Measurements from ENCODE around the gene DDAH2.

The DDAH2 gene

DNA sequence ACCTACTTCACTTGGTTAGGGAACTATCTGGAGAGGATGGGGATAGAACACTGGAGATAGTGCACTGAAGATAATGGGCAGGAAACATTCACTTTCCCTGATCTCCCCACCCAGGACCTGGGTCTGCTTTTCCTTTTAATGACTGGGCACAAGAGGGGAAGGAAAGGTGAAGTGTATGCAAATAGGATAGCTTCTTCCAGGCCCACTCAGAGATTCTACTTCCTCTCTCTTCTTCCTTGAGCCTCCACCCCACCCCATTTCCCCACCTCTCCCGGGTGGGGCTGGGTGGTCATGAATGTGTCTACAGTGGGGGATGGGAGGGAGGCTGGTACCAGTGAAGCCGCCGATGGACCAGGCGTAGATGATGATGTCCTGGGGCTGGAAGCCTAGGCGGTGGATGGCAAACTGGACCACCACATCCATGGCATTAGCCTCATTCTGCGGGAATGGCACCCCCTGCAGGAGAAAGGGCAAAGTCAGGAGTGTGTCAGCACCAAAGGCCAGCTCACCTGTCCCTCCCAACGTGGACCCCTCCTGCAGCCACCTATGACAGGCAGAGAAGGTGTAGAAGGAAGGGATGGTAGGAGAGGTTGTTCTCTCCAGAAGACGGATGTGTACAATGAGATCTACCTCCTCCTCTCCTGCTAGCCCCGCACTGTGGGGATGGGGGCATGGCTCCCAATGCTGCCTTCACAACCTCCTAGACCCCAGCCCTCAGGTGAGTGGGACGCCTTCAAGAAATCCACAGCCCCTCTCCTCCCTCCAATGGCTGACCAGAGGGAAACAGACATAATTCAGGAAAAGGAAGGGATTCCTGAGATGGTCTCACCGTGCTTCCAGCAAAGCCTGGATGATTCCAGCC lies 39.6 kb downstream of the DDAH2 start:
- DNase-seq (ENCODE audit: low read depth in 2 of 2): no peak

DNA sequence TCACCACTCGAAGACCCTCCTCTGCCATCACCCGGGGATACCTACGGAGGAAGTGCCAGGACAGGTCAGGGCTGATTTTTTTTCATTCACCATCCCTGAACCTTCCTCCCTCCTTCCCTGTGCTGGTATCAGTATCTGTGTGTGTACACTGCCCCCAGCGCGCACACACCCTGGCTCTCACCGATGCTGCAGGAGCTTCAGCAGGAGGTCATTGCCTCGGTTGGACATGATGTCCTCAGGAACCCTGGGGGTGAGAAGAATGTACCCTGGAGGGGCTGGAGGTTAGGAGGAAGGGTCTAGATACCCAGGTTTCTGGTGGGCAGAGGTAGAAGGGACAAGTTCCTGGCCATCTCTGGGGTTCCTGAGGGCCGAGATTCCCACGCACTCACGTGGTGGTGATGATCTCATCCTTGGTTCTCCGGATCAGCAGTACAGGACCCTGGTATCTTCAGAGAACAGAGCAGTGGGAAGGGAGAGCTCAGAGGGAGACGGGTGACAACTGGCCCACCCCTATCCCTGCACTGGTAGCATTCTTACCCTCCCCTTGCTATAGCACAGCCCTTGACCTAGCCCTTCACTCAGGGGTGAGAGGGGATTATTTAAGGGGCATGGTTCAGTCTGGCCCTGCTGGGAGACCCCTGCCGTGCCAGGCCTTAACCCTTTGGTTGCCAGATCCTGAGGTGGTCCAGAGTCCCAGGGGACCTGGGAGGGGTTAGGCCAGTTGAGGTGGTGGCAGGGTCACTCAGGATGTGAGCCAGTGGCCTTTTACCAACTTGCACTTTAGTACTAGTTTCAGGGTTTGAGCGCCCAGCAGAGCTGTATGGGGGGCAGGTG lies 41.0 kb downstream of the DDAH2 start:
- DNase-seq (ENCODE audit: low read depth in 2 of 2): no peak

DNA sequence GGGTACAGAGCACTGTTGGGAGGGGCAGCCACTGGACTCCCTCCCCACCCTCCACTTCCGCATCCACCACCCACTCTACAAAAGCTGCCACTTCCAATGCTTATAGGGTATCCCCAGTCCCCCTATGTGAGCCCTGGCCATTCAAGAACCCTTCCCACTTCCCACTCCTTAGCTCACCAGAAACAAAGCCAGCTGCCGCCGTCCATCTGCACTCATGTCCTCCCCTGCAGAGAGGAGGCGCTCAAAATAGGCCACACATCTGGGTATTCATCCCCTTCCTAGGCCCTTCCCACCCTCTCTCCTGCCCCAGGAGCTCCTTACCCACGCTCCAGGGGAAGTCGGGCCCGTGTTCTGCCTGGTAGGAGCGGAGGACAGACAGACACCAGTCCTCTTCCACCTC lies 41.8 kb downstream of the DDAH2 start:
- DNase-seq (ENCODE audit: low read depth in 2 of 2): no peak

DNA sequence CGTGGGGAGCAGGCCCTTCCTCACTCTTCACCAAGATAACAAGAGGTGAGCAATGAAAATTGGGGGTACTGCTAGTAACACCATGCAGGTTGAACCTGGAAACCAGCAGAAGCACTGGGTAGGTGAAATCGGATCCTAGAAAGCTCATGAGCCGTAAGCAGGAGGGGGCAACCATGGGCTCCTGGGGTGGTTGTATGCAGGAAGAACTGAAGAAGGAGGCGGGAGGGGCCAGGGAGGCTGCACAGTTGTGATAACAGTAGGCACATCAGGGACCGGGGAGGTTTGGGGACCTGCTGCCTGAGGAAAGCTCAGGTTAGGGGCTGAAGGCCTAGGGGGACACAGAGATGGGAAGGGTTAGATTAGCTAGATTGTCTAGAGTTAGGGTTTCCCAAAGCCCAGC lies 42.6 kb downstream of the DDAH2 start:
- DNase-seq (ENCODE audit: low read depth in 2 of 2): no peak

DNA sequence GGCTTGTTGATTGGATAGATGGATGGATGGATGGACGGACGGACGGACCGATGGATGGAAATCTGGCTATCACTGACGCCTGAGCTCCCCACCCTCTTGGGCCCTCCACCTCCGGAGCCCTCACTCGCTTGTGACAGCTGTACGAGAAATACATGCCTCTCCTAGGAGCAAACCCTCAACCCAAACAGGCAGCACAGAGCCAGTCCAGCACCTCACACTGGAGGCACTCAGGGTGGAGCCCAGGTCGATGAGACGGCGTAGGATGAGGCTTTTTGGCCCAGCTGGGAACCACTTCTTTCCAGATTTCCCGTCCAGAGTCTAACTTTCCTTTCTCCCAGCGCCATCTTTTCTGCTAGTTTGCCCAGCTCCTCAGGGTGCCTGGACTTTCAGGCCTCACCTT lies 45.5 kb downstream of the DDAH2 start:
- no peak for DNase-seq (ENCODE audit: low read depth in 2 of 2)

DNA sequence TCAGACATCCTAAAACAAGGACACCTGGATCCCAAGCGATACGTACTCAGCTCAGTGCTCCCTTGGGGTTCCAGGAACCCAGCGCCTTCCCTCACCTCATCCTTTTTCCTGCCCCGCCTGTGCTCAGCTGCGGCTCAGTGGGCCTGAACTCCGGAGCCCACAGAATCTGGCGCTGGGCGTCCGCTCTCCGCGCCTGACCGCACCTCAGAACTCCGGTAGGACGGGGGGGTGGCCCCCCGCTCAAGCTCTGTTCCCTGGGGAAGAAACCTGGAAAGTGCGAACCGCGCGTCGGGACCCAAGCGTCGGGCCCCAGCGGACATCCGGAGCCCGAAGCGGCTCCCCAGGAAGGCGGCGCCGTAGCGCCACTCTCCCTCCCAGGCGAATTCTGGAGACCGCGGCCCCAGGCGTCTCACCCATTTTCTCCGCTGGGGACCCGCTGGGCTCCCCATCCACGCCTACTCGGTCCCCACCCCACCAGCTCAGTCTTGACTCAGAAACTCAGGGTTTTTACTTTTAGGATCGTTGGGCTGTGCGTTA lies 47.9 kb downstream of the DDAH2 start:
- peak in 1 of 2 donors; percentile 17 for DNase-seq (ENCODE audit: low read depth in 2 of 2)

DNA sequence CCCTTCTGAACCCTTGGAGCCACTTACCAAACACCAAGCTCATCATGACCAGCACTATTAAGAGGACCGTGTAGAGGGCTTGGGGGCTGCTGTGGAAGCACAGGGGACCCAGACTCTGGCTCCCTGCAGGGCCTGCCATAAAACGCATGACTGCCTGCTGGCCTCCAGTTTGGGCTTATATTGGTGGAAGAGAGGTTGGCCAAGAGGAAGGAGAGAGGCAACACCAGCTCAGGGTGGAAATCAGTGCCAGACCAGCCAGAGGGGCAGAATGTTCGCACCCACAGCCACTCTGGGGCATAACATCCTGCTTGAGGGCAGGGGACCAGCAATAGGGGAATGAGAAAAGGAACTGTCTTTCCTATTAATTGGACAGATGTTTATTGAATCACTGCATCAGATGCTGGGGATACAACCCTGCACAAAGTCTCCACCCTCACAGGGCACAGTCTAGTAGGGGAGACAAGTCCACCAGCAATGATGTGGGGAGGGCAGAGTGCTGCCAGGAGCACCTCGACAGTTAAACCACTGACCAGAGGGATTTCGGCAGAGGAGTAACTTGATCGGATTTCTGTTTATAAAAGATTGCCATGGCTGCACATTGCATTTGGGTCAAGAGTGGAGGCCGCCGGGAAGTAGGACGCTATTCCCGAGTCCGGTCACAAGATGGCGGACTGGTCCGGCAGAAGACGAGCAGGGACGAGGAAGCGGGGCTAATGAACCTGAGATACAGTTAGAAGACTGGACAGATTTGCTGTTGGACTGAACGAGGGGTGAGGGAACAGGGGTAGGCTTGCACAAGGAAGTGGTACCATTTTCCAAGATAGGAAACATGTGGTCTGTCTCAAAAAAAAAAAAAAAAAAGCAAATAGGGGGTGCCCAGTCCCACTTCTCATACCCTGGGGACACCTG lies 48.6 kb downstream of the DDAH2 start, which contains the start of gene LY6G5C:
Gene LY6G5C (minus strand): TSS at position 842 of the 909 bp plus-strand sequence. CDS start 694 bp downstream, at position 148.
- DNase-seq (ENCODE audit: low read depth in 2 of 2): peak; percentile 21 to 39

DNA sequence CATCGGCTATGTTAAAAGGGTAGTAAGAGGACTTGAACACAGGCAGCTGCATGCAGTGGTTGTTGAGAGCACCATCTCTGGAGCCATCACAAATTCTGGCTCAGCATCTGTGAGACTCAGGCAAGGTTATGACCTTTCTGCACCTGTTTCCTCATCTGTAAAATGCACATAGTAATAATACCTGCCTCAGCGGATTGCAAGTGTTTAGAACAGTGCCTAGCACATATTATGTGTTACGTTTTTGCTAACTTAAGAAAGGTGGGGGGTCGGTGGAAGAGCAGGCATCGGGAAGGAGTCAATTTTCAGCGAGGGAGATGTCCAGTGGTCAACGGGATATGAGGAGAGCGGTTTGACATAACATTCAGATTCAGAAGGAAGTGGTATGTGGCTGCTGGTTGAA lies 51.1 kb downstream of the DDAH2 start:
- no peak for DNase-seq (ENCODE audit: low read depth in 2 of 2)
